ENCODE measurements around the gene NFXL1. TPM values are rescaled to one million over a fixed set of nuclear protein-coding genes. Genes with fewer than 3 reads are reported as not detected.

The NFXL1 gene
- total RNA-seq, 1 donor from 2014 or later = 11.1 TPM

DNA sequence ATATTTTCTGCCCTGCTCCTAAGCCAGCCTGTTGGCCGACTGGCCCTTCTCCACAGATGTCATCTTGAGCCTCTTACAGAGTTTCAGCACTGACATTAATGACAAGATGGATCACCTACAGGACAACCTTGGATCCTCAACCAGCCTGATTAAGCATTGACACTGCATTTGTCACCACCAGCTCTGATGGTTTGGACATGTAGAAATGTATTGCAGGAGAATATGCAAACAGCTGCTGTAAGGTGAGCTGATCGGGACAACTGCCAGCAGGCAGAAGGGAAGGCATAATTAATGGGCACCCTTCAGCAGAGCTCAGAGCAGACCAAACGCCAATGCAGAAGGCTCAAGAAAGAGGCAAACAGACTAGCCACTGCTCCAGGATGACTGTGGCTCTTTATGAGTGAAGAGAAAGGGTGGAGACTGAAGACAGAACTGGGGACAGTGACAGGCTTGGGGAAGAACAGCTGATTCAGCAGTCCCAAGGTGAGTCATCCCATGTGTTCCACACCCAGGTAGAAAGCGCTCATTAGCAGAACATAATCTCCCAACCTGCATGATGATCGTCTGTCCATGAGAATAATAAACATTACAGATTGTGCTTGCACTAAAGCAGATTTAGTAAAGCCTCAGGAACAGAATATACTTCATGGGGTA is 83.2 kb downstream of the NFXL1 start:
- H3K36me3 Mint-ChIP-seq (ENCODE audit: low read depth) = no peaks in the 10 kb centered on the region
- no peak overlapping the region for H3K4me3 Mint-ChIP-seq
- H3K9me3 Mint-ChIP-seq = peaks cover 8% of the 10 kb centered on the region
- TF ChIP-seq, protein P1, sequence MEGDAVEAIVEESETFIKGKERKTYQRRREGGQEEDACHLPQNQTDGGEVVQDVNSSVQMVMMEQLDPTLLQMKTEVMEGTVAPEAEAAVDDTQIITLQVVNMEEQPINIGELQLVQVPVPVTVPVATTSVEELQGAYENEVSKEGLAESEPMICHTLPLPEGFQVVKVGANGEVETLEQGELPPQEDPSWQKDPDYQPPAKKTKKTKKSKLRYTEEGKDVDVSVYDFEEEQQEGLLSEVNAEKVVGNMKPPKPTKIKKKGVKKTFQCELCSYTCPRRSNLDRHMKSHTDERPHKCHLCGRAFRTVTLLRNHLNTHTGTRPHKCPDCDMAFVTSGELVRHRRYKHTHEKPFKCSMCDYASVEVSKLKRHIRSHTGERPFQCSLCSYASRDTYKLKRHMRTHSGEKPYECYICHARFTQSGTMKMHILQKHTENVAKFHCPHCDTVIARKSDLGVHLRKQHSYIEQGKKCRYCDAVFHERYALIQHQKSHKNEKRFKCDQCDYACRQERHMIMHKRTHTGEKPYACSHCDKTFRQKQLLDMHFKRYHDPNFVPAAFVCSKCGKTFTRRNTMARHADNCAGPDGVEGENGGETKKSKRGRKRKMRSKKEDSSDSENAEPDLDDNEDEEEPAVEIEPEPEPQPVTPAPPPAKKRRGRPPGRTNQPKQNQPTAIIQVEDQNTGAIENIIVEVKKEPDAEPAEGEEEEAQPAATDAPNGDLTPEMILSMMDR (IDR thresholded peaks at IDR 0.05) = no peak
- no peak for DNase-seq
- H3K27me3 Mint-ChIP-seq = peaks cover 44% of the 10 kb centered on the region
- H3K27ac Mint-ChIP-seq = no peak overlapping the region
- intact Hi-C loops (cut with micrococcal nuclease) = loop anchor here (10.0 kb wide), 1 partner anchor 986 kb away; no protein-coding TSS in a partner anchor
- ChIA-PET CTCF (no interaction called here), POLR2A (no interaction called here)
- H3K4me1 Mint-ChIP-seq = peaks cover 7% of the 10 kb centered on the region
- no peak for ATAC-seq (ENCODE audit: low read depth)

DNA sequence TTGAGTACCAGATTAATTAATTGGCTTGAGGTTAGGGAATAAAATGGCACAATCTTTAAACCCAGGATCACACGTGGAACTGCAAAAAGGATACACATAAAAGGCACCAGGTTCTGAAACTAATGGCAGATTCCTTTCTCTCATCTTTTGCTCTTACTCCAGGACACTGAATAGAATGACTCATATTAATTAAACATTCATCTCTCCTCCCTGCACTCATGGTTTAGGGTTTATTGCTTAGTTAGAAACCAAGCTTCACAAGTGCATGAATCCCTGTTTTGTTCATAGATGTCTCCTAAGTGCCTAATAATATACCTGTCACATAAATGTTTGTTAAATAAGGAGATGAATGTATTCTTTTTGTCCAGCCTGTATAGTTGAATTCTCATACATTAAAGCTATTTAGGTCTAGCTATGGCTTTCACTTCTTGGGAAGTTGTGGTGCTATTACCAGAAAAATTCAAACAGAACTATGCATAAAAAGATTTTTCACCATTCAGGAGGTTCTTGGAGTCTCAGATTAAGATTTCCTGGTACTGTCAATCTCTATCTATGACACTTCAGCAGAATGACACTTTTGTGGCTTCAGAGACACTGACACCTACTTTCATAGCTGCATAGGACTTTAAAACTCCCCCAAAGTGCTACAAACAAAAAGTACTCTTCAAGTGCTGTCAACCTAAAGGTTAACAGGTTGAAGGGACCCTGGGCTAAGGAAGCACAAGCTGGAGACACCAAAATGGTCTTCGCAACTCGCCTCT is 83.9 kb downstream of the NFXL1 start:
- DNase-seq (no peak), ATAC-seq (ENCODE audit: low read depth) (no peak)
- Mint-ChIP-seq H3K9me3 (peaks cover 8% of the 10 kb centered on the region), H3K27ac (no peak overlapping the region), H3K4me1 (peaks cover under 1% of the 10 kb centered on the region), H3K36me3 (ENCODE audit: low read depth) (no peaks in the 10 kb centered on the region), H3K27me3 (peaks cover 41% of the 10 kb centered on the region), H3K4me3 (no peak overlapping the region)
- POLR2A ChIA-PET = no interaction called here
- CTCF ChIA-PET = no interaction called here
- TF ChIP-seq, protein P1 (IDR thresholded peaks at IDR 0.05) = no peak
- intact Hi-C loops (cut with micrococcal nuclease) = loop anchor here (10.0 kb wide), 1 partner anchor 986 kb away; no protein-coding TSS in a partner anchor

DNA sequence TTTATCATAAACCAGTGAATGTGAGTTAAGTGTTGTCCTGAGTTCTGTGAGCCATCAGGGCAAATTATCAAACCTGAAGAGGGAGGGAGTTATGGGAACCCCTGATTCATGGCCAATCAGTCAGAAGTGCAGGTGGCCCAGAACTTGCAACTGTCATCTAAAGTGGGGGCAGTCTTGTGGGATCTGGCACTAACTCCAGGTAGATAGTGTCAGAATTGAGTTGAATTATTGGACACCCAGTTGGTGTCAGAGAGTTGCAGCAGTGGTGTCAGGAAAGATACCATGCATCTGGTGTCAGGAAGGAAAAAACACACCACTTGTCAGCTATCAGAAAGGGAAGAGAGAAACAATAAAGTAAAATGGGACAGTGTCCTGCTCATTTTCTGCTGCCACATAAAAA is 84.9 kb downstream of the NFXL1 start:
- H3K36me3 Mint-ChIP-seq (ENCODE audit: low read depth) = no peaks in the 10 kb centered on the region
- H3K4me1 Mint-ChIP-seq = no peaks in the 10 kb centered on the region
- intact Hi-C loops (cut with micrococcal nuclease) = no loop called here
- H3K4me3 Mint-ChIP-seq = no peak overlapping the region
- TF ChIP-seq, protein P1 (IDR thresholded peaks at IDR 0.05) = no peak
- peaks cover 34% of the 10 kb centered on the region for H3K27me3 Mint-ChIP-seq
- peaks cover 8% of the 10 kb centered on the region for H3K9me3 Mint-ChIP-seq
- CTCF ChIA-PET = no interaction called here
- POLR2A ChIA-PET = no interaction called here
- no peak for ATAC-seq (ENCODE audit: low read depth)
- no peak for DNase-seq
- H3K27ac Mint-ChIP-seq = no peak overlapping the region

DNA sequence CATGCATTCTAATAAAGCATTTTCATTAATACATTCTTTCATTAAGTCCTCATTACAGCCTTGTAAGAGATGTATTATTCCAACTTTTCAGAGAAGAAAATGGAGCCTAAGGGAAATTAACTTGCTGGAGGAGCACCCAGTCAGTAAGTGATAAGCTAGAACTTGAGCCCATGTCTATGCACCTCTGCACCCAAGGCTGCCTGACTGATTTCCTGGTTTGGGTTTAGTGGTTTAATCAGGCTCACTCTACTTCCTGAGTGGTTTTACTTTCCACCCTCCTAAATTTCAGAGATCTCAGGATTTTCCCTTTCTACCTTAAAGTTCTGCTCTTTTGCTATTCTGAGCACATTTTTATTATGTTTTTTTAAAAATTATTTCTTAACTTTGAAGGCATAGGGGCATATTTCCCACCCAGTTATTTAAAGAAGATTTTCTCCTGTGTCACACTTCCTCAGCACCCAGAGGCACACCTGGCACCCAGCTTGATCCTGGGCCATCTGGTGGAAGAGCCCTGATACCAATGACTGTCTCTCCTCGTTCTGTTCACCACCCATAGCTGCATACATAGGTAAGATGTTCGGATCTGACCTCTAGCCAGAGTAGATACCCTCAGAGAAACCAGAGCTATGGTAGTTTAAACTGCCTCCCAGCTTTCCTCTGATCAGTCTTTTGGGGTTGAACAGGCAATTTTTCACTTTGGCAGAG is 86.9 kb downstream of the NFXL1 start:
- TF ChIP-seq, protein P1 (IDR thresholded peaks at IDR 0.05) = no peak
- DNase-seq (no peak), ATAC-seq (ENCODE audit: low read depth) (no peak)
- intact Hi-C loops (cut with micrococcal nuclease) = no loop called here
- Mint-ChIP-seq H3K27ac (no peak overlapping the region), H3K9me3 (no peaks in the 10 kb centered on the region), H3K4me3 (no peak overlapping the region), H3K27me3 (peaks cover 20% of the 10 kb centered on the region), H3K36me3 (ENCODE audit: low read depth) (no peaks in the 10 kb centered on the region), H3K4me1 (no peaks in the 10 kb centered on the region)
- CTCF ChIA-PET = no interaction called here
- POLR2A ChIA-PET = no interaction called here

DNA sequence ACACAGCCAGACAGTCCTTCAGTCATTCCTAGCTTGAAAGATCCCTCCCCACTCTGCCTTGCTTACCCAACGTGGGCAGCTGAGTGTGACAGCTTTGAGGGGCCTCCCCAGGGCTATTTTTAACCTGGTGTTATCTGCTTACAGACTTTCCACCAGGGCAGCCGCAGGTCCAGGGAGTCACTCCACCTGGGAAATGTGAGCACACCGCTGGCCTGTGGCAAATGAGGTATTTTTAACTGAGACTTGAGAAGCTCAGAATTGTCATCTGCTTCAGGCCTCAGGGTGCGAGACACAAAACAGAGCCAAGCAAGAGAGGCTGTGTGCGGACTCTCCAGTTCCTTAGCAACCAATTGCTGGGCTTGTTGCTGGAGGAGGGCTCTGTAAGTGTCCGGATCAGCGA is 89.5 kb downstream of the NFXL1 start:
- TF ChIP-seq, protein P1 (IDR thresholded peaks at IDR 0.05) = no peak
- ATAC-seq (ENCODE audit: low read depth) (no peak), DNase-seq (no peak)
- CTCF ChIA-PET = no interaction called here
- Mint-ChIP-seq H3K4me1 (no peaks in the 10 kb centered on the region), H3K27me3 (peaks cover 5% of the 10 kb centered on the region), H3K9me3 (no peaks in the 10 kb centered on the region), H3K36me3 (ENCODE audit: low read depth) (no peaks in the 10 kb centered on the region), H3K4me3 (no peak overlapping the region), H3K27ac (no peak overlapping the region)
- intact Hi-C loops (cut with micrococcal nuclease) = no loop called here
- POLR2A ChIA-PET = no interaction called here
